HG03342 (cell line): Measurements from ENCODE around the gene TNRC6B.

Experiments
- ATAC-seq: cut with Tn5 transposase; IDR thresholded peaks from one replicate; pipeline ENCODE4 v1.9.1; 2021; ENCODE audit warnings: mild to moderate bottlenecking, moderate library complexity; ENCODE audit not compliant: unreplicated experiment

TNRC6B gene

GRCh38 chr22:40238425-40239344, 61.0 kb downstream of the TNRC6B start:
- no peak for ATAC-seq

- ATAC-seq = no peak
These were observed 61.6 kb downstream of the TNRC6B start for GRCh38 chr22:40239345-40239683.

GRCh38 chr22:40240160-40240559, 62.4 kb downstream of the TNRC6B start:
- ATAC-seq = no peak

DNA sequence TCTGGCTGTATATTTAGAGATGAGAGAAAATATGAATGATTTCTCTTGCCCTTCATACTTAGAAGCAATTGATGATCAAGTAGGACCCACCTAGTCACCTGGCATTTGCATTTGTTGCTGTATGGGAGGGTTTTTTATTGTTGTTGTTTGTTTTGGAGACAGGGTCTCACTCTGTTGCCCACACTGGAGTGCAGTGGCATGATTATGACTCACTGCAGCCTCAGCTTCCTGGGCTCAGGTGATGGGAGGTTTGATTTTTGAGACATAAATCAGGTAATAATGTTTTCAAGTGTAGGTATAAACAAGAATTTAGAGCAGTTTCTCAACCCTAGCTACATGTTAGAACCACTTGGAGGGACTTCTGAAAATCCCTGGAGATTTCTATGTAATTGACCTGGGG, 63.0 kb downstream of the TNRC6B start:
- no peak for ATAC-seq

- no peak for ATAC-seq
These were observed 63.6 kb downstream of the TNRC6B start for GRCh38 chr22:40241200-40241763.

DNA sequence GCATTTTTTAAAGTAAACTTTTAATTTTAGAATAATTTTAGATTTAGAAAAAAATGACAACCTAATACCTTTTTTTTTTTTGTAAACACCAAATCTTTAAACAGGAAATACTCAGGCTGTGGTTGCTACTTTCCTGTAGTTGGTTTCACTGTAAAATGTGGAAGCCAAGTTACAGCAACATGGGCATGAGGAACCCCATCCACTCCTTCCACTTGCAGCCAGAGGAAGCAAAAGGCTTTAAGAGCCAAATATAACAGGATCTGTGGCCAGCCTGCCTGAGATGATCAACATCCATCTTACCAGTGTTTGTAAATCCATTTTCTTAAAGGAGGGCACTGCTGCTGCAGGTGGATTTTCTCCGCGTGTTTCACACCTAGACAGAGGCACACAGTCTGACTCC, 66.2 kb downstream of the TNRC6B start:
- no peak for ATAC-seq

DNA sequence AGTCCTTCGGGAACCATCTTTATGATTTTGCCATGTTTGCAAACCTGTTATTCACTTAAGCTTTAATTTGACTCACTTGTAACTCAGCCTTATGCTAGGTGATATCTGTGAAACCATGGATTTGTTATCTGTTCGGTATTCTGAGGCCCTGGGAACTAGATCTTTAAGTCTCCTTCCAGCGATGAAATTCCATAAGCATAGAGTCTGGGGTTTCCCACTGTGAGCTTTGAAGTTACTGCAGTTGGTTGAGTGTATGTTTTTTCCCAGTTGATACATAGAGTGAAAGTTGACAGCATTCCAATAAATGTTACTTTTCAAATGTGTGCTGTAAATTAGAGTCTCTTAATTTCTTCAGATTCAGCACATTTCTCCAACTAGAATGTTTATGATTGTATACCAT, 66.9 kb downstream of the TNRC6B start:
- no peak for ATAC-seq

DNA sequence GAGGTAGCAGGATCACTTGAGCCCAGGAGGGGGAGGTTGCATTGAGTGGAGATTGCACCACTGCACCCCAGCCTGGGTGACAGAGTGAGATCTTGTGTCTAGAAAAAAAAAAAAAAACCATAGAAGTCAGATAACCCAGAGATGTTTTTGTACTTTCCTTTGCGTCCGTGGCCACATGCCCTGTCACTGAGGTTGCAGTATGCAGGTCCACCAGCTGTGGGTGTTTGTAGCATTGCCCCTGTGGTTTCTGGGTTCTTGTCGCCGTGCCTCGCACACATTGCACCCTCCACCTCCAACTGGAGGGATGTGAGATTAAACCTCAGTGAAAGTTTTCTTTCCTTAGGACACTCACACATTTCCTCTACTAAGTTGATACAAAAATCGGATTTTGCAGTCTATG, 70.3 kb downstream of the TNRC6B start:
- no peak for ATAC-seq

DNA sequence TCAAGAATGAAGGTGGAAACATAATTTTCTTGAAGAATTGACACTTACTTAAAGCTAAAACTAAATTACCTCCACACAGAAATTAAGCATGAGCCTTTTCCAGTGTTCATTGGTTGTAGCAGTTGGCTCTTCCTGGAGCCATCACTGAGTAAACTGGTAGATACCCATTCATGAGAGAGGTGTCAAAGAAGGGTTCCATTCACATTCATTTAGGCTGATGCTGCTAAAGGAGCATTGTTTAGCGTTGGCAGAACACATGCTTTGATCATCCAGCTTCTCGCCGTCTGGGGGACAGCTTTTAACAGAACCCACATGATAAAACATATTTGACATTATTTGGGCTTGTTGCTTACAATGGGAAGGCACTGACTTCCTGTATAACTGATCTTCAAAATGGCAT, 71.6 kb downstream of the TNRC6B start:
- ATAC-seq = no peak

- ATAC-seq = no peak
These were observed 72.9 kb downstream of the TNRC6B start for GRCh38 chr22:40250608-40251007.

DNA sequence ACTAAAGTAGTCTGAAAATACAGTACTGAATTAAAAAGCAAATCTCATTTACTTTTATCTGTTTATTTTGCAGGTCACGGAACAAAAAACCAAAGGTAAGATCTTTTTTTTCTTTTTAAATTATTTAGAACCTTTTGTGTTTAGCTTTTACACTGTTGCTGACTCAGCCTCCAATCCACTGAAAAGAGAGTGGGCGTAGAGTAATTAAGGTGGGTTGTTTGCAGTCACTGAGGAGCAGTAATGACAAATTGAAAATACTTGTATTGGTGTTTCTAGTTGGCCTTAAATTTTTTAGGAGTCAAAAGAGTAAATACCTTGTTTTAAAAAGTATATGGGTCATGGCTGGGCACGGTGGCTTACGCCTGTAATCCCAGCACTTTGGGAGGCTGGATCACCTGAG, 73.4 kb downstream of the TNRC6B start:
- ATAC-seq = no peak

GRCh38 chr22:40252146-40252545, 74.4 kb downstream of the TNRC6B start:
- ATAC-seq = no peak

DNA sequence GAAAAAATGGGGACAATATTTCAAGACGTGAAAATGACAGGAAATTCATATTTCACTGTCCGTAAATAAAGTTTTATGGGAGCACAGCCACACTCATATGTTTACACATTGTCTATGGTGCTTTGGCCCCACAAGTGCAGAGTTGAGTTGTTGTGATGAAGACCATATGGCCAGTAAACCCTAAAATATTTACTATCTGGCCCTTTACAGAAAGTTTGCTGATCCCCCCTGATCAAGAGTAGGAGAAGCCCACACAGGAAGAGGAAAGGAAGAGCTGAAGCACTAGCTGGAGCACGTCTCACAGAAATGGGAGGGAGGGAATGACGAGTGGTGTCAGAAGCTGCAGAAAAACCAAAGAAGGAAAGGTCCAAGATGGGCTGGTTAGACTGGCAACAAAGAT, 78.8 kb downstream of the TNRC6B start:
- no peak for ATAC-seq

DNA sequence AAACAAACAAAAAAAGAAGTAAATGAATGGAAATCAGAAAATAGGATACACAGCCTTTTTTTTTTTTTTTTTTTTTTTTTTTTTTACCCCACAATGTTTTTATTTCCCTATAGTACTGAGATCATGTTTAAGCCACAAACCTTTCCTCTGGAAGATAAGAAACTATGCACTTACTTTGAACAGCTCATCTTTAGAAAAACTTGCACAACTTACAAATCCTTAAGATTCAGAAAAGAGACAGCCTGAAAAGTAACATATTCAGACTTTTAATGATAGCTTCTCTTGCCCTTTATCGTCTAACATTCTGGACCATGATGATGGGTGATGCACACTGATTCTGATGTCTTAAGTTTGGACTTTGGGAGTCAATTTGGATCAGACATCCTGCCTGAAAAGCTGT, 80.3 kb downstream of the TNRC6B start:
- ATAC-seq = no peak

DNA sequence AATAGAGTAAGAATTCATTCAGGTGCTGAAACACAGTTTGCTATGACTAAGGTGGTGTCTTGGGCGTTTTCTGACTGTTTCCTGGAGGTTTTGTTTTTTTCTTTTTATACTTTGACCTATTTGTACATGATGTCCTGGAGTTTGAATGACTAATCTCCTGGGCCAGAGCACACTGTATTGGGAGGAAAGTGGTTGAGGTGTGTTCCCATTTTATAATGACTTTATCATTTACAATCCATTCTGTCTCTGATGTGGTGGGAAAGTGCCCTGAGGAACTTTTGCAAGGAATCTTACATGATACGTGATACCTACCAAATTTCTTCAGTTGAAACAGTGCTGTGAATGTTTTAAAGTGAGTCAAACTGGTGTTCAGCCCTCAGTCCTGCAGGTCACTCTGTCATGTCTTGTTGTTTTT, 80.8 kb downstream of the TNRC6B start:
- no peak for ATAC-seq

DNA sequence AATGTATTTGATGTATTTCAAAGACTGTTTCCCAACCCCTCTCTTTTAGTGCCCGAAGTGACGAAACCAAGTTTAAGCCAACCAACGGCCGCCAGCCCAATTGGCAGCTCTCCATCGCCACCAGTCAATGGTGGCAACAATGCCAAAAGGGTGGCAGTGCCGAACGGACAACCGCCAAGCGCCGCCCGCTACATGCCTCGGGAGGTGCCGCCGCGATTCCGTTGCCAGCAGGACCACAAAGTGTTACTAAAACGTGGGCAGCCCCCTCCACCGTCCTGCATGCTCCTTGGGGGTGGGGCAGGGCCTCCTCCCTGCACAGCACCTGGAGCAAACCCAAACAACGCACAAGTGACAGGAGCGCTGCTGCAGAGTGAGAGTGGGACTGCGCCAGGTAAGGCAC, 84.1 kb downstream of the TNRC6B start:
- no peak for ATAC-seq

DNA sequence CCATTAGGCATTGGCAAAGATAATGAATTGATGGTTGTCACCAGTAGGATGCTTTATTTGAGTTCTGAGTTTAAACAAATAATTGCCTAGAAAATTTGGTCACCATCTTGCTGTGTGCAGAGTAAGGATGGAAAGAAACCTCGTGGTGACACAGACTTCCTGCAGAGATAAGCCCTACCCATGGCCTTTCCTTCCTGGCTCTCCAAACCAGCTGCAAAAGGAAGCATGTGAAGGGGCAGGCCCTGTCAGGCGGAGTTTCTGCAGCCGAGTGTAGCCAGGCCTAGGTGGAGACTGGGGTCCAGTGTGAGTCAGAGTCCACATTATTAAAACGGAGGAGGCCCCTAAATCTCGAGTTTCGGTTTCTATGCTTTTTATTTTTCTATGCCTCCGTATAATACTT, 85.5 kb downstream of the TNRC6B start:
- ATAC-seq = no peak

GRCh38 chr22:40265783-40266182, 88.1 kb downstream of the TNRC6B start:
- no peak for ATAC-seq

DNA sequence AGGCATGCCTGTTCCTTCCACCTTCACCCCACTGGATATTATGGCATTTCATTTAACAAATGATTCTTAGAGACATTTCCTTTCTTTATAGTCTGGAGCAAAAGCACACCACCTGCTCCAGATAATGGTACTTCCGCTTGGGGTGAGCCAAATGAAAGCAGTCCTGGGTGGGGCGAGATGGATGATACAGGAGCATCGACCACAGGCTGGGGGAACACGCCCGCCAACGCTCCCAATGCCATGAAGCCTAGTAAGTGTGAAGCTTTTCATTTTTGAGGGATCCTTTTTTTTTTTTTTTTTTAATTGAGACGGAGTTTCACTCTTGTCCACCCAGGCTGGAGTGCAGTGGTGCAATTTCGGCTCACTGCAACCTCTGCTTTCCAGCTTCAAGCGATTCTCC, 92.3 kb downstream of the TNRC6B start:
- ATAC-seq = no peak

DNA sequence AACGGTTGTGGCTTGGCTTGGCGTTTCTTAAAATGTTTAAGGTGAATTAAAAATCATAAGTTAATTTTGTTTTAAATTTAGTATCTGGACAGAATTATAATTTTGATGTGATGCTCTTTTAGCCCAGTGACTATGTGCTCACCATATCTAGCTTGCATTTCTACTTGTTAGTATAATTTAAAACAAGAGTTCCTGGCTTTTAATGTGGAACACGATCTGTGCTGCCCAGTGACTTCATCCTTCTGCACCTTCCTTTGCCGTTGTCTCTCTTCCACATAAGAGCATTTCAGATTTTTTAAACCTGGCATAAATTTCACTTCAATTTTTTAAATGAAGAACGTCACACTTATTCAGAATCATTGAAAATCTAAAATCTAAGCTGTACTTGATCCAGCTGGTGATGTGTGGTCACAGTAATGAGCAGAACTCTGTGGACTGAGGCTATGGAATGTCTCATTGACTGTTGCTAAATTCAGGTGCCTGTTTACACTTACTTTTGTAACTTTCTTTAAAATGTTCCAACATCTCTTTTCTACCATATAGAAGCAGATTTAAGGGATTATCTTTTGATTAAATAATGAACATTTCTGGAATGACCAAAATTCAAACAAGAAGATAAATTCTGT, 93.1 kb downstream of the TNRC6B start:
- ATAC-seq = no peak

- no peak for ATAC-seq
These were observed 93.7 kb downstream of the TNRC6B start for GRCh38 chr22:40271440-40271839.

- no peak for ATAC-seq
These were observed 95.6 kb downstream of the TNRC6B start for GRCh38 chr22:40273319-40273718.
